Psoas muscle (tissue), 8 donors: ENCODE data around the gene AFF3. TPM values are rescaled to one million over a fixed set of nuclear protein-coding genes. Genes with fewer than 3 reads are reported as not detected.
A peak's percentile ranks its signal among the peaks of the same experiment; 100 is the strongest.

Experiments
- ATAC-seq, 4 donors: fragments of 200-7000 bp; cut with Tn5 transposase; one replicate each; pipeline ENCODE4 v1.9.1; 2020; ENCODE audit warnings: moderate library complexity in 3 of 4, mild to moderate bottlenecking in 2 of 4
- DNase-seq, 2 donors: peaks; one replicate each; pipeline ENCODE4 v3.0.0-alpha.2; 2020
- H3K27ac ChIP-seq: fragments of 200-600 bp; one replicate; pipeline ENCODE4 v1.8.0; 2022
- H3K27me3 ChIP-seq, 3 donors: fragments of 200-600 bp in 1 of 3; one replicate each; pipeline versions ENCODE4 v1.6.1 to v1.8.0; 2013 to 2022; ENCODE audit warnings: low read length in 2 of 3, mild to moderate bottlenecking in 2 of 3, moderate library complexity in 1 of 3; ENCODE audit not compliant: insufficient read depth in 3 of 3
- H3K36me3 ChIP-seq, 2 donors: fragments of 200-600 bp in 1 of 2; one replicate each; pipeline versions ENCODE4 v1.6.1 to v1.8.0; 2013 to 2022; ENCODE audit warnings: low read depth in 1 of 2, mild to moderate bottlenecking in 1 of 2, moderate library complexity in 1 of 2; ENCODE audit not compliant: insufficient read depth in 1 of 2
- H3K4me1 ChIP-seq: fragments of 200-600 bp; one replicate; pipeline ENCODE4 v1.8.0; 2022
- H3K4me3 ChIP-seq: fragments of 200-600 bp; one replicate; pipeline ENCODE4 v1.8.0; 2022; ENCODE audit warnings: mild to moderate bottlenecking
- H3K9me3 ChIP-seq: fragments of 200-600 bp; one replicate; pipeline ENCODE4 v1.8.0; 2022
- WGBS, 3 donors: extraction: QIAGEN DNeasy Blood & Tissue Kit; methylation state at CpG; one replicate each; pipeline versions ENCODE4 v1.1.6 to v1.1.7; 2013; 5-methylcytosine and 5-hydroxymethylcytosine counted together
- intact Hi-C, 2 donors: fragments of 100-400 bp; cut with DNase I; formaldehyde crosslinking; loops; one replicate each; pipeline versions ENCODE4 v1.11.0 to v1.14.2; 2022
- polyA plus RNA-seq, 3 donors: library from polyadenylated mRNA; stranded (reverse); fragments of 200-250 nt; gene quantifications; one replicate each; pipeline ENCODE4 v1.2.3, GENCODE V29; 2013
- total RNA-seq, 4 donors: library from RNA; stranded (reverse); fragmentation: NEBNext Ultra II Directional in 2 of 4; extraction: Animal tissue kit (Norgen Biotek cat#: 25700) in 2 of 4; gene quantifications; one replicate each; pipeline versions ENCODE4 v1.2.1 to v1.2.4, GENCODE V29; 2021 to 2023
- TF ChIP-seq, protein P1 (sequence below): fragments of 200-600 bp; IDR thresholded peaks from one replicate; pipeline ENCODE4 v1.8.0; 2022; ENCODE audit warnings: antibody characterized with exemption
- donor health status: healthy with polysubstance abuse.
- donor health status: DM: no; HTN: no; CAD: no; lungs with moderate emphysema.
- donor health status: Bipolar disorder and iron deficiency.
- donor health status: healthy.
- donor health status: DM: yes; HTN: yes; CAD: no.
- donor health status: DM: no; HTN: no; CAD: no.
- donor health status: DM: no; HTN: no; CAD: no.
- donor health status: DM: yes; HTN: yes; CAD: no.

Gene AFF3
- total and polyA plus RNA-seq, 7 donors: 0.08 to 2.9 (median 0.44) TPM

DNA sequence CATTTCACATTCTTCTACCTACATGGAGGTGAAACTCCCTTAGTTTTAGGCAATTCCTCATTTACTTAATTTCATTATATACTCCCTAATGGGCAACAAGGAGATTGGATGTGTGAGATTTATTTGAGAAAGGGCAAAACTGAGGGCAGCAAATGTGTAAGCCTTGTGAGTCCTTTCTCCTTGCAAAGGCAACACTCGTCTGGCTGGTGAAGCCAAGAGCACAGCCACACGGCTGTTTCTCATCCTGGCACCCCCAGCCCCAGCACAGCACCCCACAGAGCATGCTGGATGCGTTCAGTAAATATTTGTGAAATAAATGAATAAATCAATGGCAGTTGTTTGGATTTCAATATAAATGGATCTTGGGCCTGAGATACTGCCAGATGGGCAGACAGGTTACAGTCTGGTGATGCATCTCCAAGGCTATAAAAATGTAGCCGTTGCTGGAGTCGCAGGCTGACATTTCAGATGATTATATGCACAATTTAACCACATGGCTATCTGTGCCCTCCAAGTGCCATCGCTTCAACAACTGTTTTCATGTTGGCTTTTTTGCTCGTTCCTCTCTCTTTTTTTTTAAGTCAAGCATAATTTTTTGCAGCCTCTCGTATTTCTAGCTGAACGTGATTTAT lies 498.5 kb downstream of the AFF3 start:
- WGBS, 3 donors: 35 to 50% (median 40%) methylated on average over 9 of the region's 9 CpGs
- intact Hi-C loops: no loop called here

DNA sequence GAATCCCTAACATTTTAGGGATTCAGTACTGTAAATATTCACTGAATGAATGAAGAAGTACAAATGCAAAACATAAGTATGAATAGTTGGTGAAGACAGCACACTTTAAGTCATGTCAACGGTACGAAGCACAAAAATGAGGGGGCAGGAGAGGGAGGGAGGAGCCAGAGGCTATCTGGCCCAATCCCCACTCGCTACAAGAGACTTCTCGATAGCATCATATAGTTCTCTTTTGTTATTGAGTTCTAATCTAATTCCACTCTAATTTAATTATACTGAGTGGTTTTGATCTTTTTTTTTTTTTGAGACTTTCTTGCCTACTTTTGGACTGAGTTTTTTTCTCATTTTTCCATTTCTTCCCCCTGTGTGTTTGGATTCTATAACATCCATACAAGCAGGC lies 500.4 kb downstream of the AFF3 start:
- Histone ChIP-seq H3K4me3 (no peak overlapping the region), H3K9me3 (no peaks in the 10 kb centered on the region), H3K36me3 (no peaks in the 10 kb centered on the region), H3K4me1 (peaks cover 19% of the 10 kb centered on the region), H3K27ac (no peak overlapping the region), H3K27me3 (no peaks in the 10 kb centered on the region)
- 96 to 97% (median 97%) methylated on average over 4 of the region's 4 CpGs for WGBS, 3 donors
- TF ChIP-seq, protein P1, sequence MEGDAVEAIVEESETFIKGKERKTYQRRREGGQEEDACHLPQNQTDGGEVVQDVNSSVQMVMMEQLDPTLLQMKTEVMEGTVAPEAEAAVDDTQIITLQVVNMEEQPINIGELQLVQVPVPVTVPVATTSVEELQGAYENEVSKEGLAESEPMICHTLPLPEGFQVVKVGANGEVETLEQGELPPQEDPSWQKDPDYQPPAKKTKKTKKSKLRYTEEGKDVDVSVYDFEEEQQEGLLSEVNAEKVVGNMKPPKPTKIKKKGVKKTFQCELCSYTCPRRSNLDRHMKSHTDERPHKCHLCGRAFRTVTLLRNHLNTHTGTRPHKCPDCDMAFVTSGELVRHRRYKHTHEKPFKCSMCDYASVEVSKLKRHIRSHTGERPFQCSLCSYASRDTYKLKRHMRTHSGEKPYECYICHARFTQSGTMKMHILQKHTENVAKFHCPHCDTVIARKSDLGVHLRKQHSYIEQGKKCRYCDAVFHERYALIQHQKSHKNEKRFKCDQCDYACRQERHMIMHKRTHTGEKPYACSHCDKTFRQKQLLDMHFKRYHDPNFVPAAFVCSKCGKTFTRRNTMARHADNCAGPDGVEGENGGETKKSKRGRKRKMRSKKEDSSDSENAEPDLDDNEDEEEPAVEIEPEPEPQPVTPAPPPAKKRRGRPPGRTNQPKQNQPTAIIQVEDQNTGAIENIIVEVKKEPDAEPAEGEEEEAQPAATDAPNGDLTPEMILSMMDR: no peak
- DNase-seq: no peak
- intact Hi-C loops: no loop called here
- ATAC-seq: no peak

More for the DNA sequence above, 498.5 kb downstream of the AFF3 start:
- TF ChIP-seq, protein P1: no peak
- H3K4me3 ChIP-seq: no peak overlapping the region
- no peak overlapping the region for H3K27ac ChIP-seq
- no peaks in the 10 kb centered on the region for H3K36me3 ChIP-seq
- no peaks in the 10 kb centered on the region for H3K9me3 ChIP-seq
- DNase-seq: no peak
- ATAC-seq: no peak
- no peaks in the 10 kb centered on the region for H3K27me3 ChIP-seq
- H3K4me1 ChIP-seq: peaks cover 11% of the 10 kb centered on the region

DNA sequence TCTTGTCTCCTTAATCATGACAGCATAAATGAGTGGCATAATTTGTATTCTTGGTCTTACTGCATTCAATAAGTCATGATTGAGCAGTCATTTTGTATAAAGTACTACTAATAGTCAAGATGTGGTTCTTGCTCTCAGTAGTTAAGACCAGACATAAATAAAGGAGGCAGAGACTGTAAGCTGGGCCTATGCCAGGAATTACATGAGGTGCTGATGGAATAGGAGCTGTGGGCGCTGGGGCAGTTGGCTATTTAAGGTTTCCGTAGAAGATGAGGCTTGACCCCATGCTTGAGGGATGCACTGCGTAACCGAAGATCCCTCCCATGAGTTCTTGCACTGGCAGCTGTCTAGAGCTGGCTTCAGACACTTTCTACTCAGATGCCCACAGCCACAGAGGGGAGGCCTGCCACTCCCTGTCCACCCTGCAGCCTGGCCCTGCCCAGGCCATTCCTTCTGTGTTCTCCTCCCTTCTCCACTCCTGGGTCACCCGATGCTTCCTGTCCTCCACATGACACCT lies 501.7 kb downstream of the AFF3 start:
- TF ChIP-seq, protein P1: no peak
- Histone ChIP-seq H3K27me3 (no peaks in the 10 kb centered on the region), H3K9me3 (no peaks in the 10 kb centered on the region), H3K36me3 (no peaks in the 10 kb centered on the region), H3K4me3 (no peak overlapping the region), H3K4me1 (peaks cover 32% of the 10 kb centered on the region), H3K27ac (peak overlapping the region; percentile 1)
- WGBS, 3 donors: 26 to 29% (median 28%) methylated on average over 5 of the region's 5 CpGs
- peak; percentile 3 to 55 (median 20) for ATAC-seq
- DNase-seq: no peak
- intact Hi-C loops: no loop called here

DNA sequence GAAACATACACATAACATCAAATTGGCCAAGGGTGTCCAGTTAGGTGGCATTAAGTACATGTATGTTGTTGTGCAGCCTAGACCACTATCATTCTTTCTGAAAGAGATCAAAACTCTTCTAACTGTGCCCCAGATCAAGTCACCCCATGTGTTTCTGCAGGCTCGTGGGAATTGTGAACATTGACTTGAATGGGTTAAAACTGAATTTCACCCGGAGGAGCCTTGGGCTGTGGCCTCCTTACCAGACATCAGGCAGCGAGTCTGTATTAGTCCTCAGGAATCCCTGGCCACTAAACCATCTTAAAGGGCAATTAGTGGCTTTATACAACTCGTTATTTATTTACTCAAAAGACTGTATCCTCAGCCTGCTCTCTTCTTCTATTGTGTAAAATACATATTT lies 503.6 kb downstream of the AFF3 start:
- Histone ChIP-seq H3K4me1 (peaks cover 25% of the 10 kb centered on the region), H3K27ac (no peak overlapping the region), H3K9me3 (no peaks in the 10 kb centered on the region), H3K27me3 (no peaks in the 10 kb centered on the region), H3K36me3 (no peaks in the 10 kb centered on the region), H3K4me3 (no peak overlapping the region)
- ATAC-seq (no peak), DNase-seq (no peak)
- intact Hi-C loops: no loop called here
- 76 to 81% (median 78%) methylated on average over 4 of the region's 4 CpGs for WGBS, 3 donors
- TF ChIP-seq, protein P1: no peak
